Smooth muscle cell (in vitro differentiated cells): ENCODE data around the gene VSX1. TPM values are rescaled to one million over a fixed set of nuclear protein-coding genes. Genes with fewer than 3 reads are reported as not detected.

Source experiments
- DNase-seq: peaks from one replicate; lab custom pipeline; 2025; ENCODE audit not compliant: unreplicated experiment; lab: John Stamatoyannopoulos, UW
- H2AFZ ChIP-seq: fragments of 200-600 bp; sonication (generic); 2 replicates; pipeline ENCODE4 v1.6.0; 2016; ENCODE audit warnings: antibody characterized with exemption, low read depth, mild to moderate bottlenecking
- H3F3A ChIP-seq: fragments of 200-600 bp; sonication (generic); 2 replicates; pipeline ENCODE4 v1.6.0; 2017; ENCODE audit warnings: antibody characterized with exemption, low read depth
- H3K27ac ChIP-seq: fragments of 200-600 bp; sonication (generic); 2 replicates; pipeline ENCODE4 v1.5.1; 2016; ENCODE audit warnings: low read depth, mild to moderate bottlenecking
- H3K27me3 ChIP-seq: fragments of 200-600 bp; sonication (generic); 2 replicates; pipeline ENCODE4 v1.6.1; 2016; ENCODE audit warnings: low read depth, mild to moderate bottlenecking
- H3K36me3 ChIP-seq: fragments of 200-600 bp; sonication (generic); 2 replicates; pipeline ENCODE4 v1.5.1; 2016; ENCODE audit warnings: low read depth
- H3K4me1 ChIP-seq: fragments of 200-600 bp; sonication (generic); 2 replicates; pipeline ENCODE4 v1.5.1; 2016; ENCODE audit warnings: low read depth
- H3K4me2 ChIP-seq: fragments of 200-600 bp; sonication (generic); 2 replicates; pipeline ENCODE4 v1.6.0; 2016; ENCODE audit warnings: mild to moderate bottlenecking
- H3K4me3 ChIP-seq: fragments of 200-600 bp; sonication (generic); 2 replicates; pipeline ENCODE4 v1.5.1; 2016; ENCODE audit warnings: mild to moderate bottlenecking
- H3K79me2 ChIP-seq: fragments of 200-600 bp; sonication (generic); 2 replicates; pipeline ENCODE4 v1.6.0; 2016; ENCODE audit warnings: low read depth, mild to moderate bottlenecking
- H3K9ac ChIP-seq: fragments of 200-600 bp; sonication (generic); 2 replicates; pipeline ENCODE4 v1.6.0; 2016; ENCODE audit warnings: low read depth
- H3K9me3 ChIP-seq: fragments of 200-600 bp; sonication (generic); replicated peaks from 2 replicates; pipeline ENCODE4 v1.5.1; 2016; ENCODE audit warnings: low read depth
- H4K20me1 ChIP-seq: fragments of 200-600 bp; sonication (generic); 2 replicates; pipeline ENCODE4 v1.6.0; 2016; ENCODE audit warnings: low read depth
- WGBS: methylation state at CpG from one replicate; pipeline ENCODE4 v1.1.7; 2016; ENCODE audit warnings: low lambda C conversion rate; 5-methylcytosine and 5-hydroxymethylcytosine counted together
- polyA plus RNA-seq: library from polyadenylated mRNA; unstranded; fragments of >200 nt; fragmentation: Nextera tagmentation; extraction: Ambion mirVana; gene quantifications from 2 replicates; pipeline ENCODE4 v1.2.1, GENCODE V29; 2016
- total RNA-seq: library from RNA; depleted of rRNA; stranded (reverse); fragments of >200 nt; gene quantifications from 2 replicates; pipeline ENCODE4 v1.2.3, GENCODE V29; 2014
- TF ChIP-seq, protein P1 (sequence below): fragments of 200-600 bp; sonication (generic); IDR thresholded peaks from 2 replicates; pipeline ENCODE4 v1.5.1; 2017; ENCODE audit warnings: borderline replicate concordance, mild to moderate bottlenecking, antibody characterized with exemption; ENCODE audit not compliant: insufficient read depth, poor library complexity, severe bottlenecking

The VSX1 gene
- total and polyA plus RNA-seq, 2 experiments from 2014 or later: not detected

DNA sequence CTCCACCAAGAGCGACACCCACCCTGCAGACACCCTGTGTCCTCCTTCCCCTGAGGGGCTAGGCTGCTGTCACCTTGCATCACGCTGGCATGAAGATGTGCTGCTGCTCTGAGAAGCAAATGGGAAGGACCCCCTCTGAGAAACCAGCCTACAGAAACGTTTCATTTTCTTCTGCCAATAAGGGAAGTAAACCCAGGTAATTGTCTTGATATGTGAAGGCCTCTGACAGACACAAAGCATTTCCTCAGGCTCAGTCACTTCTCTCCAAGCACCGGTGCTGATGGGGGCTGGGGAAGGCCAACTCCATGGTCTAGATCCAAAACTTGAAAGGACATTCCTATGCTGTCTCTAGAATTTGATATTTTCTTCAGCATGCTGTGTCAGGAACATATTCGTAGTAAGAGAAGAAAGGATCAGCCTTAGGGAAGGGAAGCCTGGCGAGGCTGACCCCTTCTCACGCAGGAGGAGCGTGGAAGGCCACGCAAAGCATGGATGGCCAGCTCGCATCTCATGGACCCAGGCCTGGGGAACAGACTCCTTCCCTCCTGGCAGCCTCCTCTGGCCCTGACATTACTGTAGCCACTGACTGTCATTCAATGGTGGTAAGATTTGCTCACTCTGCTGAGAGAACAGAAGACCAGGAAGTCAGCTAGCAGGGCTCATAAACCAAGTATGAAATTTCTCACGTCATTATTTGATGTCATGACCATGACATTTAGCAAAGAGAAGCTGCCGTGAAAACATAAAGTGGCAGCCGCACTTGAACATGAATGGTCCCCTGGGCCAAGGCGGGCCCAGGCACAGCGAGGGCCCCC is 44.4 kb downstream of the VSX1 start:
- Histone ChIP-seq H3K4me1 (peaks cover 3% of the 10 kb centered on the region), H3K27me3 (no peaks in the 10 kb centered on the region), H3K4me3 (no peak overlapping the region), H3K4me2 (no peak overlapping the region), H3K9me3 (no peaks in the 10 kb centered on the region), H3K36me3 (no peaks in the 10 kb centered on the region), H3K9ac (no peak overlapping the region), H3K79me2 (no peaks in the 10 kb centered on the region), H3F3A (no peaks in the 10 kb centered on the region), H2AFZ (no peak overlapping the region), H3K27ac (no peak overlapping the region), H4K20me1 (no peaks in the 10 kb centered on the region)
- 93% methylated on average over 15 of the region's 15 CpGs for WGBS
- TF ChIP-seq, protein P1, sequence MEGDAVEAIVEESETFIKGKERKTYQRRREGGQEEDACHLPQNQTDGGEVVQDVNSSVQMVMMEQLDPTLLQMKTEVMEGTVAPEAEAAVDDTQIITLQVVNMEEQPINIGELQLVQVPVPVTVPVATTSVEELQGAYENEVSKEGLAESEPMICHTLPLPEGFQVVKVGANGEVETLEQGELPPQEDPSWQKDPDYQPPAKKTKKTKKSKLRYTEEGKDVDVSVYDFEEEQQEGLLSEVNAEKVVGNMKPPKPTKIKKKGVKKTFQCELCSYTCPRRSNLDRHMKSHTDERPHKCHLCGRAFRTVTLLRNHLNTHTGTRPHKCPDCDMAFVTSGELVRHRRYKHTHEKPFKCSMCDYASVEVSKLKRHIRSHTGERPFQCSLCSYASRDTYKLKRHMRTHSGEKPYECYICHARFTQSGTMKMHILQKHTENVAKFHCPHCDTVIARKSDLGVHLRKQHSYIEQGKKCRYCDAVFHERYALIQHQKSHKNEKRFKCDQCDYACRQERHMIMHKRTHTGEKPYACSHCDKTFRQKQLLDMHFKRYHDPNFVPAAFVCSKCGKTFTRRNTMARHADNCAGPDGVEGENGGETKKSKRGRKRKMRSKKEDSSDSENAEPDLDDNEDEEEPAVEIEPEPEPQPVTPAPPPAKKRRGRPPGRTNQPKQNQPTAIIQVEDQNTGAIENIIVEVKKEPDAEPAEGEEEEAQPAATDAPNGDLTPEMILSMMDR: no peak
- DNase-seq: no peak

- Histone ChIP-seq H3K4me1 (peaks cover 7% of the 10 kb centered on the region), H3F3A (no peaks in the 10 kb centered on the region), H3K9ac (no peak overlapping the region), H3K27ac (no peak overlapping the region), H3K79me2 (no peaks in the 10 kb centered on the region), H3K36me3 (no peaks in the 10 kb centered on the region), H3K4me2 (no peak overlapping the region), H3K4me3 (no peak overlapping the region), H3K9me3 (no peaks in the 10 kb centered on the region), H4K20me1 (no peaks in the 10 kb centered on the region), H2AFZ (no peak overlapping the region), H3K27me3 (no peaks in the 10 kb centered on the region)
- TF ChIP-seq, protein P1: no peak
- DNase-seq: no peak
- 68% methylated on average over 7 of the region's 7 CpGs for WGBS
Observed at GRCh38 chr20:25036331-25036936, 45.5 kb downstream of the VSX1 start.

- Histone ChIP-seq H3K4me2 (no peak overlapping the region), H3K4me1 (peaks cover 7% of the 10 kb centered on the region), H3F3A (no peaks in the 10 kb centered on the region), H3K79me2 (no peaks in the 10 kb centered on the region), H3K27me3 (no peaks in the 10 kb centered on the region), H3K4me3 (no peak overlapping the region), H3K9ac (no peak overlapping the region), H3K27ac (no peak overlapping the region), H4K20me1 (no peaks in the 10 kb centered on the region), H3K36me3 (no peaks in the 10 kb centered on the region), H3K9me3 (no peaks in the 10 kb centered on the region), H2AFZ (no peak overlapping the region)
- DNase-seq: no peak
- 69% methylated on average over 4 of the region's 4 CpGs for WGBS
- TF ChIP-seq, protein P1: no peak
Observed at GRCh38 chr20:25035921-25036320, 46.0 kb downstream of the VSX1 start.

DNA sequence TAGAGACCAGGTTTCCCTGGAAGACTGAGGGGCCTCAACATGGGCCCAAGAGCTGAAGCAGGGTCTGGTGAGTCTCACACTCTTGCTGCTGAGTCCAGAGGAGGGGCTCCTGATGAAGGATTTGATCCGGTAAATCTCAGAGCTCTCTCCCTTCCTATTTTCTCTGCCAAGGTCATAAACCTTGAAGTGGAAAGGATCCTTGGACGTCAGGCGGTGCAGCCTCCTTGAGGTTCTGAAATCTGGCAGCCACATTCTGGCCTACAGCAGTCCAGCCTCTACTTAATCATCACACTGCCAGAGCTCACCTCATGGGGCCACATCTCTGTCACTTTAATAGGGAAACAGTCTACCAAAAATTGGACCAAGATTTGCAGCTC is 48.0 kb downstream of the VSX1 start:
- Histone ChIP-seq H3K4me1 (peaks cover 7% of the 10 kb centered on the region), H3K9me3 (no peaks in the 10 kb centered on the region), H4K20me1 (no peaks in the 10 kb centered on the region), H3K79me2 (no peaks in the 10 kb centered on the region), H3K27me3 (no peaks in the 10 kb centered on the region), H3K36me3 (no peaks in the 10 kb centered on the region), H3K27ac (no peak overlapping the region), H3K9ac (no peak overlapping the region), H2AFZ (no peak overlapping the region), H3K4me2 (no peak overlapping the region), H3F3A (no peaks in the 10 kb centered on the region), H3K4me3 (no peak overlapping the region)
- WGBS: 94% methylated on average over 3 of the region's 3 CpGs
- DNase-seq: no peak
- TF ChIP-seq, protein P1: no peak
